ENCODE data around the gene SH3TC2.

SH3TC2 gene

GRCh38 chr5:148962200-148962550 lies 100.7 kb downstream of the SH3TC2 start:
- Histone ChIP-seq H3K9me3 (ENCODE audit: control insufficient read depth, low read length) (no peaks in the 10 kb centered on the region), H3K36me3 (ENCODE audit: control insufficient read depth, insufficient read depth, low read length) (no peaks in the 10 kb centered on the region), H3K4me1 (ENCODE audit: control insufficient read depth, insufficient read depth, low read length, poor library complexity, severe bottlenecking) (no peaks in the 10 kb centered on the region), H3K4me3 (ENCODE audit: insufficient read depth, low read depth, low read length, poor library complexity, severe bottlenecking) (no peak overlapping the region), H3K27ac (ENCODE audit: insufficient read depth, low read length, poor library complexity, severe bottlenecking) (no peak overlapping the region), H3K27me3 (replicated peaks; ENCODE audit: control insufficient read depth, insufficient read depth, low read length, poor library complexity, severe bottlenecking) (no peaks in the 10 kb centered on the region)
- no peak for DNase-seq

GRCh38 chr5:148961261-148962199 lies 101.3 kb downstream of the SH3TC2 start:
- H3K27ac ChIP-seq (ENCODE audit: insufficient read depth, low read length, poor library complexity, severe bottlenecking), result no peak overlapping the region
- H3K4me3 ChIP-seq (ENCODE audit: insufficient read depth, low read depth, low read length, poor library complexity, severe bottlenecking), result no peak overlapping the region
- H3K4me1 ChIP-seq (ENCODE audit: control insufficient read depth, insufficient read depth, low read length, poor library complexity, severe bottlenecking), result no peaks in the 10 kb centered on the region
- no peaks in the 10 kb centered on the region for H3K36me3 ChIP-seq (ENCODE audit: control insufficient read depth, insufficient read depth, low read length)
- DNase-seq, result no peak
- no peaks in the 10 kb centered on the region for H3K9me3 ChIP-seq (ENCODE audit: control insufficient read depth, low read length)
- H3K27me3 ChIP-seq (replicated peaks; ENCODE audit: control insufficient read depth, insufficient read depth, low read length, poor library complexity, severe bottlenecking), result no peaks in the 10 kb centered on the region

- H3K4me3 ChIP-seq (ENCODE audit: insufficient read depth, low read depth, low read length, poor library complexity, severe bottlenecking), result no peak overlapping the region
- no peak for DNase-seq
- H3K27me3 ChIP-seq (replicated peaks; ENCODE audit: control insufficient read depth, insufficient read depth, low read length, poor library complexity, severe bottlenecking), result no peaks in the 10 kb centered on the region
- H3K36me3 ChIP-seq (ENCODE audit: control insufficient read depth, insufficient read depth, low read length), result no peaks in the 10 kb centered on the region
- H3K4me1 ChIP-seq (ENCODE audit: control insufficient read depth, insufficient read depth, low read length, poor library complexity, severe bottlenecking), result no peaks in the 10 kb centered on the region
- no peaks in the 10 kb centered on the region for H3K9me3 ChIP-seq (ENCODE audit: control insufficient read depth, low read length)
- H3K27ac ChIP-seq (ENCODE audit: insufficient read depth, low read length, poor library complexity, severe bottlenecking), result no peak overlapping the region
Observed at GRCh38 chr5:148960070-148960769, 102.6 kb downstream of the SH3TC2 start.

DNA sequence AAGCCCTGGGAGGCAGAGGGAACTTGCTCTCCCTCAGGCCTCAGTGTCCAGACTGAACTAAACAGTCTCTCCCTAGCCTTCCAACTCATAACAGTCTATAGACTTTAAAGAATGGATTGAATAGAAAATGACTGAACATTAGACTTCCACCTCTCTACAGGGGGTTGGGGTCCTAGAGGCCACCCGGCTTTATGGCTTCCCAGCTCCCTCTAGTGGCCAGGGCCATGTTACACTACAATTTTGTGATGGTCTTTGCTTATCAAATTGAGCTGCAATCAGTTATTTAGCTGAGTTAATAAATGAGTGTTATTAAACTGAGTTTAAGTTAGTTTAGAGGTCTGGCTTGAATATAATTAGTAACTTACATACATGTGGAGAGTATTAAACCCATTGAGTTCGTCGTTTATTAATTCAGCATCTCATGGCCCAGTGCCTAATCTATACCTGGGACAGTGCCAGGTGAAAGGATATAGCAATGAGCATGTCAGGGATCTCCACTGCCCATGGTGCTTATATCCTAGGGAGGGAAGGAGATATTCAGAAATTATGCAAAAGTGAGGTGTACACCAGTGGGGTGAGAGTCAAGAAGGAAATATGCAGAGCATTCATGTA lies 105.2 kb downstream of the SH3TC2 start:
- no peaks in the 10 kb centered on the region for H3K9me3 ChIP-seq (ENCODE audit: control insufficient read depth, low read length)
- H3K4me1 ChIP-seq (ENCODE audit: control insufficient read depth, insufficient read depth, low read length, poor library complexity, severe bottlenecking), result no peaks in the 10 kb centered on the region
- no peaks in the 10 kb centered on the region for H3K36me3 ChIP-seq (ENCODE audit: control insufficient read depth, insufficient read depth, low read length)
- DNase-seq, result peak; percentile 2 to 27 (median 17)
- no peak overlapping the region for H3K4me3 ChIP-seq (ENCODE audit: insufficient read depth, low read depth, low read length, poor library complexity, severe bottlenecking)
- H3K27me3 ChIP-seq (replicated peaks; ENCODE audit: control insufficient read depth, insufficient read depth, low read length, poor library complexity, severe bottlenecking), result no peaks in the 10 kb centered on the region
- H3K27ac ChIP-seq (ENCODE audit: insufficient read depth, low read length, poor library complexity, severe bottlenecking), result no peak overlapping the region

GRCh38 chr5:148956477-148957385 lies 106.1 kb downstream of the SH3TC2 start:
- no peaks in the 10 kb centered on the region for H3K4me1 ChIP-seq (ENCODE audit: control insufficient read depth, insufficient read depth, low read length, poor library complexity, severe bottlenecking)
- H3K36me3 ChIP-seq (ENCODE audit: control insufficient read depth, insufficient read depth, low read length), result no peaks in the 10 kb centered on the region
- no peaks in the 10 kb centered on the region for H3K9me3 ChIP-seq (ENCODE audit: control insufficient read depth, low read length)
- no peak overlapping the region for H3K4me3 ChIP-seq (ENCODE audit: insufficient read depth, low read depth, low read length, poor library complexity, severe bottlenecking)
- DNase-seq, result no peak
- H3K27ac ChIP-seq (ENCODE audit: insufficient read depth, low read length, poor library complexity, severe bottlenecking), result no peak overlapping the region
- H3K27me3 ChIP-seq (replicated peaks; ENCODE audit: control insufficient read depth, insufficient read depth, low read length, poor library complexity, severe bottlenecking), result no peaks in the 10 kb centered on the region
